B cell (primary cell): ENCODE data around the gene CNOT4.

ENCODE experiments used
- EZH2 ChIP-seq: IDR thresholded peaks from 2 replicates; pipeline ENCODE4 v1.6.1; 2012; ENCODE audit warnings: borderline replicate concordance, low read depth, mild to moderate bottlenecking, moderate library complexity, low read length; ENCODE audit not compliant: insufficient read depth, poor library complexity, severe bottlenecking
- TF ChIP-seq, protein P1 (sequence below): fragments of 200-600 bp; IDR thresholded peaks from one replicate; pipeline ENCODE4 v1.8.0; 2022; ENCODE audit warnings: antibody characterized with exemption, mild to moderate bottlenecking

DNA sequence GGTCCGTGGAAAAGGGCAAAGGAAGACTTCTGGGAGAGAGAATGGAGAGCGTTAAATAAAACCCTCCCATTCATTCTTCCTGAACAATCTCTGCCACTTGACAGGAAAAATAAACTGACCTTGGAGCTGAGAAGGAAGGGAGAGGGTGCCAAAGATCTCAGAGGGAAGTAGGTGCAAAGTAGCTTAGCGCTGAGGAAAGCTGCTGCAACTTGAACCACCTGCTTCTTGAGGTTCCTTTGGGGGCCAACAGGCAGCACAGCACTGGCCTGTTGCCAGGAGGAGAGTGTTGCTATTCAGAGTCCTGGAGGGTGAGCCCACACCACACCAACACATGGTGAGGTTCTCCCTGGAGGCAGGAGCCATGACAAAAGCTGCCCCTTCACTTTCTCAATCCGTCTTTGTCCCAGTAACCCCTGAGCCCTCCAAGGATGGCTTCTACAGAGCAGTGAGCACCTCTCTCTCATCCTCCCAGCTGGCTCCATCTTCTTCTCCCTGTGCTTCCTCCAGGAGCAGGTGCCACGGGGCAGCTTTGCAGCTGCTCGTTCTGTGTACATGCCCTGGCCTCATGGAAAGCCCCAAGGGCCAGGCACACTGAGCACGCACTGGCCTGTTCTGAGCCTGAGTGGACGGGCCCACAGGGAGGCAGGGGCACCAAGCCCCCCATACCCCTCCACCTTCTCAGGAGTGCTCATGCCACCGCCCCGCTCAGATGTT lies 174.9 kb downstream of the CNOT4 start:
- TF ChIP-seq, protein P1, sequence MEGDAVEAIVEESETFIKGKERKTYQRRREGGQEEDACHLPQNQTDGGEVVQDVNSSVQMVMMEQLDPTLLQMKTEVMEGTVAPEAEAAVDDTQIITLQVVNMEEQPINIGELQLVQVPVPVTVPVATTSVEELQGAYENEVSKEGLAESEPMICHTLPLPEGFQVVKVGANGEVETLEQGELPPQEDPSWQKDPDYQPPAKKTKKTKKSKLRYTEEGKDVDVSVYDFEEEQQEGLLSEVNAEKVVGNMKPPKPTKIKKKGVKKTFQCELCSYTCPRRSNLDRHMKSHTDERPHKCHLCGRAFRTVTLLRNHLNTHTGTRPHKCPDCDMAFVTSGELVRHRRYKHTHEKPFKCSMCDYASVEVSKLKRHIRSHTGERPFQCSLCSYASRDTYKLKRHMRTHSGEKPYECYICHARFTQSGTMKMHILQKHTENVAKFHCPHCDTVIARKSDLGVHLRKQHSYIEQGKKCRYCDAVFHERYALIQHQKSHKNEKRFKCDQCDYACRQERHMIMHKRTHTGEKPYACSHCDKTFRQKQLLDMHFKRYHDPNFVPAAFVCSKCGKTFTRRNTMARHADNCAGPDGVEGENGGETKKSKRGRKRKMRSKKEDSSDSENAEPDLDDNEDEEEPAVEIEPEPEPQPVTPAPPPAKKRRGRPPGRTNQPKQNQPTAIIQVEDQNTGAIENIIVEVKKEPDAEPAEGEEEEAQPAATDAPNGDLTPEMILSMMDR = no peak
- no peak for TF ChIP-seq EZH2
